MM.1S (cell line): ENCODE results near the gene USP20.

Source experiments
- CTCF ChIP-seq: fragments of 300-600 bp; sonication (generic); IDR thresholded peaks from 2 replicates; pipeline ENCODE4 v1.5.1; 2016; ENCODE audit warnings: antibody characterized with exemption, low read length, mixed read lengths
- EZH2 ChIP-seq: fragments of 300-600 bp; sonication (generic); optimal IDR thresholded peaks from 2 replicates; pipeline ENCODE3; 2017; ENCODE audit warnings: low read depth, mild to moderate bottlenecking, antibody characterized with exemption, low read length, mixed read lengths
- EZH2phosphoT487 ChIP-seq: fragments of 300-600 bp; sonication (generic); IDR thresholded peaks from 2 replicates; pipeline ENCODE4 v1.6.1; 2018; ENCODE audit warnings: antibody characterized with exemption, low read length

GRCh38 chr9:129851821-129852220 is 16.6 kb downstream of the USP20 start:
- no peak for TF ChIP-seq CTCF
- no peak for TF ChIP-seq EZH2
- no peak for TF ChIP-seq EZH2phosphoT487
